Measurements from ENCODE around the gene PACSIN1.

PACSIN1 gene

DNA sequence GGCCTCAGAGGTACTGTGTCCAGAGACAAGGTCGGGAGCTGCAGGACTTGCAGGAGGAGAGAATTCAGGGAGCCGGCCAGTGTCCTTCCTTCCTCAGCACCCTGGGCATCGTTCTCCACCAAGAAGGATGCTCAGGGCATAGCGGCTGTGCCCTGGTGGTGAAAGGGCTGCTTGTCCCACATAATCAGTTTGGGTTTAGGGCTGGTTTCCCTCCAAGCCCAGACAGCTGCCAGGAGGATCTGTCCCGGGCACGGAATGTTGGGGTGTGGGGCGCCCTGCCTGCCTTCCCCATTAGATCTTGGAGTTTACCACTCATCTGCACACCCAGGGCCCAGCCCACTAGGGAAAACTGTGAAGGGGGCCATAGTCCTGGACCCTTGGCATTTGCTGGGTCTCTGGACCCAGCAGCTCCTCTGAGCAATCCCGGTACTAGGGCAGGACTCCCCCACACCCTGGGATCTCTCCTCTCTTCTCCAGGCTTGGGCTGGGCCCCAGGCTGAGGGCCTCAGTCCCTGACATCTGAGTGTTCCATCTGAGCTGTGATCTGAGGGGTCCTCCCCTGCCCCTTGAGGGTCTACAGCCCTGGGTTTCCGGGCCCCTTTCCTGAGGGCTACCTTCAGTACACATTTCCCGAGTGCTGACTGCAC, 108.9 kb downstream of the PACSIN1 start:
- DNase-seq (ENCODE audit: low spot score): no peak
- TF ChIP-seq CTCF (IDR thresholded peaks at IDR 0.05; ENCODE audit: extremely low read depth, insufficient read depth, missing control alignments): no peak
- in situ Hi-C loops (cut with MboI; ENCODE audit: low pct_unique_long_range_greater_than_20kb, low sequenced_read_pairs, unreplicated experiment): no loop called here

GRCh38 chr6:34575326-34575725, 109.5 kb downstream of the PACSIN1 start:
- TF ChIP-seq CTCF (IDR thresholded peaks at IDR 0.05; ENCODE audit: extremely low read depth, insufficient read depth, missing control alignments): no peak
- in situ Hi-C loops (cut with MboI; ENCODE audit: low pct_unique_long_range_greater_than_20kb, low sequenced_read_pairs, unreplicated experiment): no loop called here
- no peak for DNase-seq (ENCODE audit: low spot score)

- no peak for TF ChIP-seq CTCF (IDR thresholded peaks at IDR 0.05; ENCODE audit: extremely low read depth, insufficient read depth, missing control alignments)
- DNase-seq (ENCODE audit: low spot score): no peak
- in situ Hi-C loops (cut with MboI; ENCODE audit: low pct_unique_long_range_greater_than_20kb, low sequenced_read_pairs, unreplicated experiment): no loop called here
Measured at GRCh38 chr6:34576286-34576955, 110.5 kb downstream of the PACSIN1 start.

DNA sequence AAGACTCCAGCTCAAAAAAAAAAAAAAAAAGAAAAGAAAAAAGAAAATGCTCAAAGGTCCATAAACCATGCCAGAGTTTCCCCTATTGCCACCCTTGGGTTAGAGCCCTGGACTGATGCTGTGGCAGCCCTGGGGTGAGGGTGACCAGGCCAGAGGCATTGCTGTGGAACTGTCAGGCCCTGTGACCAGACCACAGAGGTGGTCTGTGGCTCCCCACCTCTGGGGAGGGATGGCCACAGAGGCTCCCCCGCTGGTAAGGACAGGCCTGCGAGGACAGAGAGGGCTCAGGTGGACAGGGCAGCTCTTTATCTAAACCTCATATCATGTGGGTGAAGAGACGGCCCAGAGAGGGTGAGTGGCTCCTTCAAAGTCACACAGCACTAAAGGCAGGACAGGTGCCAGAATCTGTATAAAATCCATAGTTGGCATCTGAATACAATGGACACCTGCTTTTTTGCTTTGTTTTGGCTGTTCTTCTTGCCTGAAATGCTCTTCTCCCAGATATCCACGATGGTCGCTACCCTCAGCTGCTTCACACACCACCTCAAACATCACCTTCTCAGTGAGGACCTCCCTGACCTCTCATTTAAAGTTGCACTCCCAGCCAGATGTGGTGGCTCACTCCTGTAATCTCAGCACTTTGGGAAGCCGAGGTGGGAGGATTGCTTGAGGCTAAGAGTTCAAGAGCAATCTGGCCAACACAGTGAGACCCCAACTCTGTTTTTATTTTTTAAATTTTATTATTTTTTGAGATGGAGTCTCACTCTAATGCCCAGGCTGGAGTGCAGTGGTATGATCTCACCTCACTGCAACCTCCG, 112.8 kb downstream of the PACSIN1 start:
- no peak for DNase-seq (ENCODE audit: low spot score)
- in situ Hi-C loops (cut with MboI; ENCODE audit: low pct_unique_long_range_greater_than_20kb, low sequenced_read_pairs, unreplicated experiment): no loop called here
- no peak for TF ChIP-seq CTCF (IDR thresholded peaks at IDR 0.05; ENCODE audit: extremely low read depth, insufficient read depth, missing control alignments)

DNA sequence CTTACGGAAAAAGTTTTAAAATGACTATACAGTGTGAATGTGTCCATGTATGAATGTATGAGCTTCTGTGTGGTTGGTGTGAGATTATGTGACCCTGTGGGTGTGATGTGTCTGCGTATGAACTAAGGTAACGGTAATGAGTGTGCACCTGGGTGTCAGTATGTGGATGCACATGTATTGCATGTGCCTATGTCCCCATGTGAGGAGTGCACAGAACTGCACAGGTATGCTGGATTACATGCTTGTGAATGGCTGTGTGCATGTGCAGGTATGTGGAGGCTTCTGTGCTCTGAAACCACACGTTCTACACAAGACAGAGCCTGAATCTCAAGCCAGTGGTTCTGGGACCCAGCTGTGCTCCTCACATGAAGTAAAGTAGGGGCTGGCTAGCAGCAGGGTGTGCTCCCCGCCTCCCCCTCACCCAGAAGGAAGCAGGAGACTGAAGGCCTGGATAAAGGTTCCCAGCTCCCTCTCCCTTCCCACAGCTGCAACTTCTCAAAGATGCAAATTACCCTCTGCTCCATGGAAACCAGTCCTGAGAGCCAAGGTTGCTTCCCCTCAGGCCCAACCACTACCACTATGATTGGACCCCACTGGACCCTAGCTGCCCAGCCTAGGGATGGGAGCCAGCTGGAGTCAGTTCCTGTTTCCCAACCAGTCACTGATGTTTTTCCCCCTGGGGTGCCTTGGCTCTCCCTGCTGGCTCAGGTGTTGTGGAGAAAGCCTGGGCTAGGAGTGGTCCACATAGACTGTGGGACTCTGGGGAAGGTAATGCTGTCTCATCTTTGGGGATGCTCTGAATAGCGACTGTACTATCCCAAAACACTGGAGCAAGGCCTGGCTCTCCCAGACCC, 115.1 kb downstream of the PACSIN1 start:
- in situ Hi-C loops (cut with MboI; ENCODE audit: low pct_unique_long_range_greater_than_20kb, low sequenced_read_pairs, unreplicated experiment): no loop called here
- TF ChIP-seq CTCF (IDR thresholded peaks at IDR 0.05; ENCODE audit: extremely low read depth, insufficient read depth, missing control alignments): no peak
- DNase-seq (ENCODE audit: low spot score): no peak

- no peak for TF ChIP-seq CTCF (IDR thresholded peaks at IDR 0.05; ENCODE audit: extremely low read depth, insufficient read depth, missing control alignments)
- DNase-seq (ENCODE audit: low spot score): no peak
- in situ Hi-C loops (cut with MboI; ENCODE audit: low pct_unique_long_range_greater_than_20kb, low sequenced_read_pairs, unreplicated experiment): no loop called here
Measured at GRCh38 chr6:34581561-34581920, 115.7 kb downstream of the PACSIN1 start.

All from GM13977 (cell line).